Loucy (cell line): Measurements from ENCODE around the gene APBB2.

Experiments used
- H2AFZ ChIP-seq: fragments of 200-600 bp; sonication (generic); 2 replicates; pipeline ENCODE4 v1.6.0; 2016; ENCODE audit warnings: antibody characterized with exemption, mild to moderate bottlenecking, low read length, moderate library complexity
- H3F3A ChIP-seq: fragments of 200-600 bp; 2 replicates; pipeline ENCODE4 v1.6.0; 2016; ENCODE audit warnings: antibody characterized with exemption, low read depth, mild to moderate bottlenecking
- H3K27me3 ChIP-seq: fragments of 200-600 bp; sonication (generic); 2 replicates; pipeline ENCODE4 v1.6.1; 2014; ENCODE audit warnings: low read length, mild to moderate bottlenecking; ENCODE audit not compliant: insufficient read depth, poor library complexity, severe bottlenecking
- H3K36me3 ChIP-seq: fragments of 200-600 bp; sonication (generic); 2 replicates; pipeline ENCODE4 v1.6.1; 2016; ENCODE audit warnings: low read length; ENCODE audit not compliant: insufficient read depth
- H3K4me1 ChIP-seq: fragments of 200-600 bp; sonication (generic); 2 replicates; pipeline ENCODE4 v1.5.1; 2014; ENCODE audit warnings: low read length, mild to moderate bottlenecking; ENCODE audit not compliant: insufficient read depth, poor library complexity, severe bottlenecking
- H3K4me2 ChIP-seq: fragments of 200-600 bp; sonication (generic); 2 replicates; pipeline ENCODE4 v1.6.0; 2014; ENCODE audit warnings: antibody characterized with exemption, low read length, low read depth, mild to moderate bottlenecking; ENCODE audit not compliant: poor library complexity, severe bottlenecking
- H3K4me3 ChIP-seq: fragments of 200-600 bp; sonication (generic); 2 replicates; pipeline ENCODE4 v1.5.1; 2014; ENCODE audit warnings: low read length, mild to moderate bottlenecking, mixed read lengths; ENCODE audit not compliant: poor library complexity, severe bottlenecking
- H3K79me2 ChIP-seq: fragments of 200-600 bp; sonication (generic); 2 replicates; pipeline ENCODE4 v1.6.1; 2014; ENCODE audit warnings: low read length; ENCODE audit not compliant: insufficient read depth
- H3K9ac ChIP-seq: fragments of 200-600 bp; sonication (generic); 2 replicates; pipeline ENCODE4 v1.6.0; 2014; ENCODE audit warnings: mild to moderate bottlenecking, low read depth, low read length, moderate library complexity; ENCODE audit not compliant: poor library complexity, severe bottlenecking
- H3K9me2 ChIP-seq: fragments of 200-600 bp; sonication (generic); replicated peaks from 2 replicates; pipeline ENCODE4 v1.6.1; 2016; ENCODE audit warnings: low read depth, low read length, mixed read lengths
- H3K9me3 ChIP-seq: fragments of 200-600 bp; sonication (generic); 2 replicates; pipeline ENCODE4 v1.6.1; 2014; ENCODE audit warnings: mild to moderate bottlenecking, antibody characterized with exemption, low read length, low read depth; ENCODE audit not compliant: insufficient read depth
- H4K20me1 ChIP-seq: fragments of 200-600 bp; sonication (generic); 2 replicates; pipeline ENCODE4 v1.6.0; 2014; ENCODE audit warnings: antibody characterized with exemption, low read length, mild to moderate bottlenecking; ENCODE audit not compliant: insufficient read depth, poor library complexity, severe bottlenecking
- EZH2phosphoT487 ChIP-seq: fragments of 200-600 bp; IDR thresholded peaks from 2 replicates; pipeline ENCODE4 v1.6.1; 2018; ENCODE audit warnings: antibody characterized with exemption, mild to moderate bottlenecking, moderate library complexity, borderline replicate concordance
- TF ChIP-seq, protein P1 (sequence below): fragments of 200-600 bp; sonication (generic); conservative IDR thresholded peaks from 2 replicates; pipeline ENCODE4 v1.5.1; 2014; ENCODE audit warnings: mild to moderate bottlenecking, antibody characterized with exemption, low read length

APBB2 gene

DNA sequence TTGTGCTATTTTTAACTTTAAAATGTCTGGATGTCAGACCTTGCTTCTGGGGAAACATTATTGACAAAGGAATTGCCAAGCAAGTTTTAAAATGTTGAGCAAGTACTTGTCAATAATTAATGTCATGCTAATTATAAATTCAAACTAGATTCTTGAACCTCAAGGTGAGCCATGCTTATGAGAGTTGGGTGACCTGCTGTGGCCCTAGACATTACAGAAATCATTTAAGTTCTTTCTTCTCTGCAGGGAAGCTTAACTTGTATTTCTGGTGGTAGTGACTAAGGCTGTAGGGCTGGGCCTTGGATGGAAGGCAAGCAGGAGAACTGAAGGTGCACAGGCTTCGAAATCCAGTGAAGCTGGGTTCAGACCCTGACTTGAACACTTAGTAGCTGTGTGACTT is 27.6 kb upstream of the APBB2 start:
- H3K79me2 ChIP-seq: no peaks in the 10 kb centered on the region
- H3F3A ChIP-seq: no peaks in the 10 kb centered on the region
- no peaks in the 10 kb centered on the region for H3K9me2 ChIP-seq
- no peak overlapping the region for H3K4me2 ChIP-seq
- TF ChIP-seq EZH2phosphoT487: no peak
- TF ChIP-seq, protein P1, sequence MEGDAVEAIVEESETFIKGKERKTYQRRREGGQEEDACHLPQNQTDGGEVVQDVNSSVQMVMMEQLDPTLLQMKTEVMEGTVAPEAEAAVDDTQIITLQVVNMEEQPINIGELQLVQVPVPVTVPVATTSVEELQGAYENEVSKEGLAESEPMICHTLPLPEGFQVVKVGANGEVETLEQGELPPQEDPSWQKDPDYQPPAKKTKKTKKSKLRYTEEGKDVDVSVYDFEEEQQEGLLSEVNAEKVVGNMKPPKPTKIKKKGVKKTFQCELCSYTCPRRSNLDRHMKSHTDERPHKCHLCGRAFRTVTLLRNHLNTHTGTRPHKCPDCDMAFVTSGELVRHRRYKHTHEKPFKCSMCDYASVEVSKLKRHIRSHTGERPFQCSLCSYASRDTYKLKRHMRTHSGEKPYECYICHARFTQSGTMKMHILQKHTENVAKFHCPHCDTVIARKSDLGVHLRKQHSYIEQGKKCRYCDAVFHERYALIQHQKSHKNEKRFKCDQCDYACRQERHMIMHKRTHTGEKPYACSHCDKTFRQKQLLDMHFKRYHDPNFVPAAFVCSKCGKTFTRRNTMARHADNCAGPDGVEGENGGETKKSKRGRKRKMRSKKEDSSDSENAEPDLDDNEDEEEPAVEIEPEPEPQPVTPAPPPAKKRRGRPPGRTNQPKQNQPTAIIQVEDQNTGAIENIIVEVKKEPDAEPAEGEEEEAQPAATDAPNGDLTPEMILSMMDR: no peak
- H3K4me1 ChIP-seq: no peaks in the 10 kb centered on the region
- H3K27me3 ChIP-seq: no peaks in the 10 kb centered on the region
- no peak overlapping the region for H2AFZ ChIP-seq
- H3K9ac ChIP-seq: no peak overlapping the region
- no peaks in the 10 kb centered on the region for H3K9me3 ChIP-seq
- no peaks in the 10 kb centered on the region for H3K36me3 ChIP-seq
- no peaks in the 10 kb centered on the region for H4K20me1 ChIP-seq
- no peak overlapping the region for H3K4me3 ChIP-seq

DNA sequence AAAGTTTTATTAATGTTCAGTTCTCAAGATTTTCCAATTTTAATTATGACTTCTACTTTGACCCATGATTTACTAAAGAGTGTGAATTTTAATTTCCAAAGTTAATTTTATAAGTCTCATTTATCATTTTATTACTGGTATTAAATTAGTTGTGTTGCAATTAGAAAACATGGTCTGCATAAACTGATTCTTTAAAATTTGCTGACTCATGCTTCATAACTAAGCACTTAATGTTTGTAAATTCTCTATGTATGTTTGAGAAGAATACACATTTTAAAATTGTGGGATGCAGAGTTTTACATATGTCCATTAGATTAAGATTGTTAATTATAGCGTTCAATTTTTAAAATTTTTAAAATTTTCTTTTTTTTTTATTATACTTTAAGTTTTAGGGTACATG is 22.2 kb upstream of the APBB2 start:
- TF ChIP-seq EZH2phosphoT487: no peak
- TF ChIP-seq, protein P1: no peak

DNA sequence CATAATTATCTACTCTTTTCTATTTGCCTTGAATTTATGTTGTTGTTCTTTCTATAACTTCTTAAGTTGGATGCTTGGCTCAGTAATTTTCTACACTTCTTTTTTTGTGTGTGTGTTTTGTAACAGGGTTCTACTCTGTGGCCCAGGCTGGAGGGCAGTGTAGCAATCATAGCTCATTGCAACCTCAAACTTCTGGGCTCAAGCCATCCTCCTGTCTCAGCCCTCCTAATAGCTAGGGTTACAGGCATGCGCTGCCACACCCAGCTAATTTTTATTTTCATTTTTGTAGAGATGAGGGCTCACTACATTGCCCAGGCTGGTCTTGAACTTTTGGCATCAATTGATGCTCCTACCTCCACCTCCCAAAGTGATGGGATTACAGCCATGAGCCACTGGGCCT is 21.7 kb upstream of the APBB2 start:
- Histone ChIP-seq H2AFZ (no peak overlapping the region), H3K9ac (no peak overlapping the region), H4K20me1 (no peaks in the 10 kb centered on the region), H3K79me2 (no peaks in the 10 kb centered on the region), H3K4me2 (no peak overlapping the region), H3K4me3 (no peak overlapping the region), H3F3A (no peaks in the 10 kb centered on the region), H3K9me2 (no peaks in the 10 kb centered on the region), H3K9me3 (no peaks in the 10 kb centered on the region), H3K4me1 (no peaks in the 10 kb centered on the region), H3K27me3 (no peaks in the 10 kb centered on the region), H3K36me3 (no peaks in the 10 kb centered on the region)
- TF ChIP-seq, protein P1: no peak
- no peak for TF ChIP-seq EZH2phosphoT487

More for the DNA sequence above, 22.2 kb upstream of the APBB2 start:
- Histone ChIP-seq H3K79me2 (no peaks in the 10 kb centered on the region), H3F3A (no peaks in the 10 kb centered on the region), H3K9me3 (no peaks in the 10 kb centered on the region), H2AFZ (no peak overlapping the region), H4K20me1 (no peaks in the 10 kb centered on the region), H3K36me3 (no peaks in the 10 kb centered on the region), H3K4me2 (no peak overlapping the region), H3K27me3 (no peaks in the 10 kb centered on the region), H3K9me2 (no peaks in the 10 kb centered on the region), H3K4me1 (no peaks in the 10 kb centered on the region), H3K4me3 (no peak overlapping the region), H3K9ac (no peak overlapping the region)
